SK-N-MC (cell line): Measurements from ENCODE around the gene GOSR1.
"Not testable (repeated sequence)": the region's sequence is repeated elsewhere in the genome, so short reads cannot be mapped to it uniquely, and the experiment has no call there.

Source experiments
- EZH2 ChIP-seq: fragments of 200-600 bp; sonication (generic); IDR thresholded peaks from one replicate; pipeline ENCODE4 v1.6.1; 2017; ENCODE audit warnings: antibody characterized with exemption
- FOXP2 ChIP-seq: optimal IDR thresholded peaks from 2 replicates; pipeline ENCODE3; 2011; ENCODE audit warnings: mild to moderate bottlenecking, moderate library complexity; ENCODE audit not compliant: insufficient read depth; ENCODE audit errors: extremely low read length, control extremely low read depth
- POLR2AphosphoS5 ChIP-seq: IDR thresholded peaks from 2 replicates; pipeline ENCODE4 v1.6.1; 2012; ENCODE audit warnings: mild to moderate bottlenecking, low read depth, low read length, borderline replicate concordance

GRCh38 chr17:30563131-30563904 lies 86.1 kb downstream of the GOSR1 start:
- TF ChIP-seq EZH2, POLR2AphosphoS5, FOXP2: not testable (repeated sequence)
